GM23338 (cell line): ENCODE data around the gene NLRC5. TPM values are rescaled to one million over a fixed set of nuclear protein-coding genes. Genes with fewer than 3 reads are reported as not detected.

ENCODE experiments used
- ATAC-seq: fragments of 200-7000 bp; cut with Tn5 transposase; 3 replicates; pipeline ENCODE4 v1.9.1; 2020
- DNase-seq: peaks from one replicate; pipeline ENCODE4 v3.0.0-alpha.2; 2015; ENCODE audit warnings: low spot score
- H2AFZ ChIP-seq: fragments of 200-600 bp; sonication (generic); 2 replicates; pipeline ENCODE4 v1.8.0; 2016; ENCODE audit warnings: antibody characterized with exemption, mild to moderate bottlenecking, moderate library complexity
- H3F3A ChIP-seq: fragments of 200-600 bp; sonication (generic); replicated peaks from 2 replicates; pipeline ENCODE4 v1.8.0; 2017; ENCODE audit warnings: antibody characterized with exemption, mixed run types, low read depth
- H3K27ac ChIP-seq: fragments of 200-600 bp; sonication (generic); 2 replicates; pipeline ENCODE4 v1.6.1; 2016; ENCODE audit warnings: low read depth
- H3K27me3 ChIP-seq: fragments of 200-600 bp; sonication (generic); 2 replicates; pipeline ENCODE4 v1.8.0; 2016; ENCODE audit warnings: mild to moderate bottlenecking, mixed run types, moderate library complexity; ENCODE audit not compliant: insufficient read depth
- H3K36me3 ChIP-seq: fragments of 200-600 bp; sonication (generic); 2 replicates; pipeline ENCODE4 v1.8.0; 2016; ENCODE audit warnings: mild to moderate bottlenecking; ENCODE audit not compliant: insufficient read depth
- H3K4me1 ChIP-seq: fragments of 200-600 bp; sonication (generic); 2 replicates; pipeline ENCODE4 v1.8.0; 2016; ENCODE audit warnings: mild to moderate bottlenecking, moderate library complexity; ENCODE audit not compliant: insufficient read depth
- H3K4me2 ChIP-seq: fragments of 200-600 bp; sonication (generic); 2 replicates; pipeline ENCODE4 v1.7.1; 2017; ENCODE audit warnings: mixed run types
- H3K4me3 ChIP-seq: fragments of 200-600 bp; sonication (generic); 2 replicates; pipeline ENCODE4 v1.6.1; 2016; ENCODE audit warnings: mixed run types
- H3K79me2 ChIP-seq: fragments of 200-600 bp; sonication (generic); replicated peaks from 2 replicates; pipeline ENCODE4 v1.8.0; 2017; ENCODE audit warnings: mild to moderate bottlenecking; ENCODE audit not compliant: insufficient read depth
- H3K9me2 ChIP-seq: fragments of 200-600 bp; sonication (generic); 2 replicates; pipeline ENCODE4 v1.8.0; 2017; ENCODE audit not compliant: insufficient read depth
- H4K20me1 ChIP-seq: fragments of 200-600 bp; sonication (generic); replicated peaks from 2 replicates; pipeline ENCODE4 v1.8.0; 2017; ENCODE audit warnings: mild to moderate bottlenecking; ENCODE audit not compliant: insufficient read depth
- H3K27ac Mint-ChIP-seq: 2 replicates; pipeline ENCODE4 v1.8.0; 2020; ENCODE audit warnings: inconsistent platforms, mild to moderate bottlenecking, moderate library complexity, mixed read lengths
- H3K27me3 Mint-ChIP-seq: 3 replicates; pipeline ENCODE4 v1.8.0; 2022; ENCODE audit warnings: low read depth, mild to moderate bottlenecking, moderate library complexity, mixed read lengths, inconsistent platforms; ENCODE audit not compliant: insufficient read depth, poor library complexity
- H3K36me3 Mint-ChIP-seq: 3 replicates; pipeline ENCODE4 v1.8.0; 2021; ENCODE audit warnings: low read depth, mild to moderate bottlenecking, inconsistent platforms, moderate library complexity, mixed read lengths
- H3K4me1 Mint-ChIP-seq: 3 replicates; pipeline ENCODE4 v1.8.0; 2020; ENCODE audit warnings: mild to moderate bottlenecking, inconsistent platforms, mixed read lengths
- H3K4me3 Mint-ChIP-seq: 3 replicates; pipeline ENCODE4 v1.8.0; 2021; ENCODE audit warnings: moderate library complexity, mild to moderate bottlenecking, inconsistent platforms, mixed read lengths
- H3K9me3 Mint-ChIP-seq: 3 replicates; pipeline ENCODE4 v1.8.0; 2020; ENCODE audit warnings: moderate library complexity, mild to moderate bottlenecking, inconsistent platforms, mixed read lengths
- CTCF ChIP-seq, 2 experiments: fragments of 200-600 bp in 1 of 2; sonication (generic) in 1 of 2; conservative IDR thresholded peaks; 2 replicates each; pipeline versions ENCODE4 v1.5.1 to v1.6.1; 2016 to 2017; ENCODE audit warnings: antibody characterized with exemption in 2 of 2, low read depth in 2 of 2, mild to moderate bottlenecking in 2 of 2, moderate library complexity in 1 of 2
- ETS1 ChIP-seq: IDR thresholded peaks from 2 replicates; pipeline ENCODE4 v1.6.1; 2016; ENCODE audit warnings: antibody characterized with exemption
- EZH2phosphoT487 ChIP-seq: fragments of 200-600 bp; sonication (generic); IDR thresholded peaks from one replicate; pipeline ENCODE4 v1.8.1; 2018; ENCODE audit warnings: antibody characterized with exemption; ENCODE audit not compliant: unreplicated experiment
- POLR2AphosphoS5 ChIP-seq: IDR thresholded peaks from 2 replicates; pipeline ENCODE4 v1.6.1; 2016; ENCODE audit warnings: antibody characterized with exemption, low read depth
- ZNF331 ChIP-seq: fragments of 250-450 bp; sonication (Bioruptor Pico); IDR thresholded peaks from 2 replicates; pipeline ENCODE4 v1.5.0; 2020; ENCODE audit warnings: low read depth, mild to moderate bottlenecking, moderate library complexity
- polyA plus RNA-seq: library from polyadenylated mRNA; unstranded; fragments of >200 nt; fragmentation: Nextera tagmentation; extraction: Ambion mirVana; gene quantifications from 2 replicates; pipeline ENCODE4 v1.2.1, GENCODE V29; 2016
- total RNA-seq: library from RNA; depleted of rRNA; stranded (reverse); fragments of >200 nt; shearing (Covaris generic); gene quantifications from 2 replicates; pipeline ENCODE4 v1.2.3, GENCODE V29; 2014

The NLRC5 gene
- total and polyA plus RNA-seq, 2 experiments from 2014 or later, result 2.3 to 3.9 TPM

GRCh38 chr16:56956076-56956475 is 33.3 kb upstream of the NLRC5 start:
- Histone ChIP-seq H3K36me3 (no peaks in the 10 kb centered on the region), H4K20me1 (no peaks in the 10 kb centered on the region)

GRCh38 chr16:56956756-56957155 is 32.6 kb upstream of the NLRC5 start:
- Mint-ChIP-seq H3K27ac (no peak overlapping the region), H3K27me3 (no peaks in the 10 kb centered on the region), H3K4me3 (no peak overlapping the region), H3K4me1 (no peaks in the 10 kb centered on the region), H3K9me3 (peaks cover 8% of the 10 kb centered on the region; the same call in 2 of the 3 replicates), H3K36me3 (no peaks in the 10 kb centered on the region; the same call in 2 of the 3 replicates)
- no peak overlapping the region for H3K4me2 ChIP-seq
- no peaks in the 10 kb centered on the region for H3K27me3 ChIP-seq
- no peak overlapping the region for H2AFZ ChIP-seq
- DNase-seq (peak; percentile 29), ATAC-seq (no peak)
- no peaks in the 10 kb centered on the region for H4K20me1 ChIP-seq
- no peaks in the 10 kb centered on the region for H3K36me3 ChIP-seq
- no peak overlapping the region for H3K27ac ChIP-seq
- H3F3A ChIP-seq, result no peaks in the 10 kb centered on the region
- no peaks in the 10 kb centered on the region for H3K79me2 ChIP-seq
- H3K4me3 ChIP-seq, result no peak overlapping the region
- TF ChIP-seq CTCF (conservative IDR thresholded peaks at IDR 0.05; ENCODE audit: low read depth in 2 of 2), result peak; percentile 13 to 45; a peak in 3 of 4 replicates
- no peak for TF ChIP-seq EZH2phosphoT487
- TF ChIP-seq ETS1, result no peak
- no peaks in the 10 kb centered on the region; the same call in 1 of the 2 replicates for H3K4me1 ChIP-seq
- H3K9me2 ChIP-seq, result no peaks in the 10 kb centered on the region

More at GRCh38 chr16:56956076-56956475, 33.3 kb upstream of the NLRC5 start:
- ATAC-seq, result no peak
- Histone ChIP-seq H3F3A (no peaks in the 10 kb centered on the region), H3K79me2 (no peaks in the 10 kb centered on the region), H3K27ac (no peak overlapping the region), H3K9me2 (no peaks in the 10 kb centered on the region), H3K4me3 (no peak overlapping the region), H3K4me2 (no peak overlapping the region), H3K4me1 (no peaks in the 10 kb centered on the region; the same call in 1 of the 2 replicates), H3K27me3 (no peaks in the 10 kb centered on the region), H2AFZ (no peak overlapping the region)
- DNase-seq, result no peak
- peaks cover 6% of the 10 kb centered on the region for H3K27me3 Mint-ChIP-seq
- H3K4me1 Mint-ChIP-seq, result no peaks in the 10 kb centered on the region; the same call in 2 of the 3 replicates
- H3K4me3 Mint-ChIP-seq, result no peak overlapping the region
- no peak overlapping the region for H3K27ac Mint-ChIP-seq
- no peak for TF ChIP-seq CTCF (conservative IDR thresholded peaks at IDR 0.05; ENCODE audit: low read depth in 2 of 2)
- no peak for TF ChIP-seq ZNF331 (CRISPR knock-in tag)
- TF ChIP-seq POLR2AphosphoS5, result no peak
- no peaks in the 10 kb centered on the region; the same call in 2 of the 3 replicates for H3K36me3 Mint-ChIP-seq
- peaks cover 8% of the 10 kb centered on the region; the same call in 2 of the 3 replicates for H3K9me3 Mint-ChIP-seq
